GM18505 (cell line): Measurements from ENCODE around the gene TMX4.
A peak's percentile ranks its signal among the peaks of the same experiment; 100 is the strongest.
"Not testable (repeated sequence)": the region's sequence is repeated elsewhere in the genome, so short reads cannot be mapped to it uniquely, and the experiment has no call there.

Experiments
- ATAC-seq: cut with Tn5 transposase; IDR thresholded peaks from one replicate; pipeline ENCODE4 v1.9.1; 2021; ENCODE audit not compliant: unreplicated experiment
- POLR2A ChIP-seq: IDR thresholded peaks from 4 replicates; pipeline ENCODE4 v1.6.1; 2011; ENCODE audit warnings: borderline replicate concordance; ENCODE audit not compliant: insufficient read depth, insufficient read length; ENCODE audit errors: extremely low read depth

TMX4 gene

GRCh38 chr20:8039042-8039441 lies 19.5 kb upstream of the TMX4 start:
- no peak for ATAC-seq
- TF ChIP-seq POLR2A = no peak

DNA sequence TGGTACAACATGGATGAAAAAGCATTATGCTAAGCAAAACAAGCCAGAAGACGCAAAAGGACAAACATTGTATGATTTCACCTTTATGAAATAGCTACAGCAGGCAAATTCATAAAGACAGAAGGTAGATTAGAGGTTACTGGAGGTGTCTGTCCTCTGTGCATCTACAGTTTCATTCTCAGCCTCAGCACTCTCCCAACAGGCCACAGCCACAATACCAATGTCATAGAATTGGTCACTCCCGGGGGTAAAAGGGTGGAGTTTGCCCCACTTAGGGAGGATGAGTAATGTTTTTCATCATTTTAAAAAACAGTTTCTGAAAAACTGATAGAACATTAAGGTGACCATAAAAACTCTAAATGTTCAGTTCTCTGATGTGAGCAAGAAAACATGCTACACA lies 17.2 kb upstream of the TMX4 start:
- no peak for TF ChIP-seq POLR2A
- no peak for ATAC-seq

DNA sequence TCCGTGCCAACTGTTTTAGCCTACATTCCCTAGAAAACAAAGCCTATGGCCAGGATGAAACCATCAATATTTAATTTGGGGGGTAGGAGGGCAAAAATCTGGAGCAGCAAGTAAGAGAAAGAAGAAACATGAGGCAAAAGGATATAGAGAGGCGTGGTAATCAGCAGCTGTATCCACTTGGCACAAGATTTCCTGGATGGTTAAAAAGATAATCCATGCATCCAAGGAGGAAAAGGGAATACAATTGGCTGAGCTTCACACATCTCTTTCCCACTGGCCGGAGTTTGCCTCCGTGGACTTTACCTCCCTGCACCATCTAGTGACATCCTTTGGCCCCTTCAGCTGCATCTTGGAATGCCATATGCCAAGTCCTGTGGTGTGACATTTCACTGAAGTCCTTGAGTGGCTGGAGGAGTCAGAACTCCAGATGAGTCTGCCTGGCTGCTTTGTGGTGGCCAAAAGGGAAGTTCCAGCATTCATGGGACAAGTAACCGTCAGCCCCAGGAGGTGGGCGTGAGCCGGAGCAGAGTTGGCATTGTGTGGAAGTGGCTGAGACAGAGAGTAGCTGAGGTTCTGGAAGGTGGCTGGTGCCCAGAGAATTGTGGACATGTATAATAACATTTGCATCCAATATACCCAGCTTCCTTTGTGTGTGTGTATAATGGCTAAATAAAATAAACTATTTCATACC lies 13.7 kb upstream of the TMX4 start:
- ATAC-seq = no peak
- TF ChIP-seq POLR2A = no peak

GRCh38 chr20:8032499-8032898 lies 12.9 kb upstream of the TMX4 start:
- ATAC-seq = no peak
- TF ChIP-seq POLR2A = no peak

DNA sequence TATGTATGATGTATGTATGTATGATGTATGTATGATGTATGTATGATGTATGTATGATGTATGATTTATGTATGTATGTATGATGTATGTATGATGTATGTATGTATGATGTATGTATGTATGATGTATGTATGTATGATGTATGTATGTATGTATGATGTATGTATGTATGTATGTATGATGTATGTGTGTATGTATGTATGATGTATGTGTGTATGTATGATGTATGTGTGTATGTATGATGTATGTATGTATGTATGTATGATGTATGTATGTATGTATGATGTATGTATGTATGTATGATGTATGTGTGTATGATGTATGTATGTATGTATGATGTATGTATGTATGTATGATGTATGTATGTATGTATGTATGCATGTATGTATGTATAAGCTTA lies 12.0 kb upstream of the TMX4 start:
- not testable (repeated sequence) for ATAC-seq

DNA sequence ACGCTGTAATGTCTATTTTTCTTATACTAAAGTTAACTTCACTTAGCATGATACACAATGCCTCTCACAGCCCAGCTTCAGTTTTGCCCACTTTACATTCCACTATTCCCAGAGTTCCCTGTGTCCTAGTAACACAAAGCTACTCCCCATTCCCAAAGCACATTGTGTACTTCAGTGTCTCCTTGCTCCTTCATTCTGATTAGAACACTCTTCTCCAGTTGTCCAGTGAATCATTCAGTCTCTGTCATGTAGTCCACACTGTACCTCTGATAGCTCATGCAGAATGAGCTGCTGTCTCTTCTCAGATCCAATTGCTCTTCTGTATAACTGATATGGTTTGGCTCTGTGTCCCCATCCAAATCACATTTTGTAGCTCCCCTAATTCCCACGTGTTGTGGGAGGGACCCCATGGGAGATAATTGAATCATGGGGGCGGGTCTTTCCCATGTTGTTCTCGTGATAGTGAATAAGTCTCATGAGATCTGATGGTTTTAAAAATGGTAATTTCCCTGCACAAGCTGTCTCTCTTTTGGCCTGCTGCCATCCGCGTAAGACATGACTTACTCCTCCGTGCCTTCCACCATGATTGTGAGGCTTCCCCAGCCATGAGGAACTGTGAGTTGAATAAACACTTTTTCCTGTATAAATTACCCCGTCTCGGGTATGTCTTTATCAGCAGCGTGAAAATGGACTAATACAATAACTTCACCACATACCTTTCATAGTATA lies 2.1 kb upstream of the TMX4 start:
- no peak for ATAC-seq
- no peak for TF ChIP-seq POLR2A

GRCh38 chr20:8020314-8021079 lies 936 bp upstream of the TMX4 start:
- TF ChIP-seq POLR2A = no peak
- peak; percentile 40 for ATAC-seq

- no peak for TF ChIP-seq POLR2A
- no peak for ATAC-seq
These were observed 362 bp upstream of the TMX4 start for GRCh38 chr20:8019998-8020247.

DNA sequence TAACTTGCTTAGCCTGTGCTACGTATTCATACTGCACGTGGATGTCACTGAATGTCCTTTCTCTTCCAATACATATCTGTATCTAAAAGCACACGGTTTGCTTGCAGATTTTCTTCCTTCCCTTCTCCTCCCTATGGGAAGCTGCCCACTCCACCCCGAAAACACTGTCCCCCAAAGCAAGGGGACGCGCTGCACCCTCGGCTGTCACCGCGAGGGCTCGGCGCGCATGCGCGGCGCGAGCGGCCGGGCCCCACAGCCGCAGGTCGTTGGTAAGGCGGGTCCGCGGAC lies 659 bp downstream of the TMX4 start:
- peak; percentile 74 for ATAC-seq
- TF ChIP-seq POLR2A = no peak

DNA sequence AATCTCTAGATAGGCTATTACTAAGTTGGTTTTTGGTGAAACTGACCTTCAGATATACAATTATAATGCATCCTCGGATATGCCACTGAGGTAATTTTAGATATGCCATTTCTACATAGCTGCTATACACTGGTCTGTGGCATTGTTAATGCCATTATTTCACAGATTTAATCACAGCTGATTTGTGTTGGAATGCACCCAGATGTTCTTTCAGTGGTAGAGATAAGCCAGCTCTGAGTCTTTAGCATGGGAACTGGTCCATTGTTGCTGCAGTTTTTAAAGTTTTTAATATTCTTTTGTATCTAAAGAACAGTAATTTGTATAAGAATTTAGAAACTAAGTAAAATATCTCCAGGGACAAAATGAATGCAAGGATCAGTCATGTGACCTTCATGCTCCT lies 6.8 kb downstream of the TMX4 start:
- no peak for ATAC-seq
- no peak for TF ChIP-seq POLR2A

GRCh38 chr20:8008733-8009132 lies 10.8 kb downstream of the TMX4 start:
- no peak for ATAC-seq
- TF ChIP-seq POLR2A = no peak

DNA sequence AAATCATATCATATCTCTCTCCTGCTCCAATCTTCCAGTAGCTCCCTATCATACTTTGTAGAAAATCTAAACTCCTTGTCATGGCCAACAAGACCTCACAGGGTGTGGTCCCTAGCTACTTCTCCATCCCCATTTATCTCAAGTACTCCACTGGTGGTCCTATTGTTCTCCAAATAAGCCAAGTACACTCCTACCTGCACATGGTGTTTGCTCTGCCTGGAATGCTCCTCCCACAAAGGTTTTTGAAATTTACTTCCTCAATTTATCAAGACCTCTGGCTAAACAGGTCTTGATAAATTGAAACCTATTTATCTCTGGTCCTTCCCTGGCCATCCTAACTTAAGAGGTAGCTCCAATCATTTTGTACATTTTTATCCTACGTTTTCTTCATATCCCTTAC lies 12.1 kb downstream of the TMX4 start:
- no peak for TF ChIP-seq POLR2A
- no peak for ATAC-seq

GRCh38 chr20:8005575-8006366 lies 13.8 kb downstream of the TMX4 start:
- no peak for TF ChIP-seq POLR2A
- no peak for ATAC-seq

DNA sequence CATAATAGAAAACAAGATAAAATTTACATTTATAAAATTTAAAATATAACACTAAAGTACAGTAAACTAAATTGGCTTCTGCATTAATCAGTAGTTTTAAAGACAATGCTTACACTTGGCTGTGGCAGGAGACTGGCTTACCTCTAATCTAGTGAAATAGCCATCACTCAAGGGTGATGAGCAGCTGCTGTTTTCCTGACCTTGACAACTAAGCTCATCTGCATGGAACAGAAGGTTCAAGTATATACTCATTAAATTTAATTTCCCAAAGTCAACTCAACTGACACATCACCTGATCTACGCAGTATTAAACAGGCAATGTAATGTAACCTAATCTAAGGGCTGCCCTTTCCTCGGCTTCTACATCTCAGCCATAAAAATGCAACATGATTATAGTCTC lies 14.5 kb downstream of the TMX4 start:
- no peak for TF ChIP-seq POLR2A

More for the DNA sequence above, 14.5 kb downstream of the TMX4 start:
- ATAC-seq = no peak
